SU-DHL-6 (cell line): ENCODE measurements around the gene SATB1.

Source experiments
- CTCF ChIP-seq: fragments of 200-600 bp; sonication (generic); IDR thresholded peaks from one replicate; pipeline ENCODE4 v1.5.1; 2017; ENCODE audit warnings: antibody characterized with exemption, mild to moderate bottlenecking, low read length, moderate library complexity; ENCODE audit not compliant: insufficient read depth, poor library complexity, severe bottlenecking
- EZH2phosphoT487 ChIP-seq: fragments of 200-600 bp; sonication (generic), shearing (Covaris generic); conservative IDR thresholded peaks from 2 replicates; pipeline ENCODE4 v1.6.1; 2018; ENCODE audit warnings: mild to moderate bottlenecking, antibody characterized with exemption, low read length, moderate library complexity, mixed read lengths

- TF ChIP-seq EZH2phosphoT487 (no peak), CTCF (no peak)
These were observed 128.0 kb downstream of the SATB1 start for GRCh38 chr3:18297126-18297525.
